ENCODE data around the gene C10orf67.

Gene C10orf67

GRCh38 chr10:23173214-23174073, 171.2 kb downstream of the C10orf67 start:
- no peak for TF ChIP-seq YY1 (IDR thresholded peaks at IDR 0.05; ENCODE audit: low read depth)

- TF ChIP-seq, protein P1, sequence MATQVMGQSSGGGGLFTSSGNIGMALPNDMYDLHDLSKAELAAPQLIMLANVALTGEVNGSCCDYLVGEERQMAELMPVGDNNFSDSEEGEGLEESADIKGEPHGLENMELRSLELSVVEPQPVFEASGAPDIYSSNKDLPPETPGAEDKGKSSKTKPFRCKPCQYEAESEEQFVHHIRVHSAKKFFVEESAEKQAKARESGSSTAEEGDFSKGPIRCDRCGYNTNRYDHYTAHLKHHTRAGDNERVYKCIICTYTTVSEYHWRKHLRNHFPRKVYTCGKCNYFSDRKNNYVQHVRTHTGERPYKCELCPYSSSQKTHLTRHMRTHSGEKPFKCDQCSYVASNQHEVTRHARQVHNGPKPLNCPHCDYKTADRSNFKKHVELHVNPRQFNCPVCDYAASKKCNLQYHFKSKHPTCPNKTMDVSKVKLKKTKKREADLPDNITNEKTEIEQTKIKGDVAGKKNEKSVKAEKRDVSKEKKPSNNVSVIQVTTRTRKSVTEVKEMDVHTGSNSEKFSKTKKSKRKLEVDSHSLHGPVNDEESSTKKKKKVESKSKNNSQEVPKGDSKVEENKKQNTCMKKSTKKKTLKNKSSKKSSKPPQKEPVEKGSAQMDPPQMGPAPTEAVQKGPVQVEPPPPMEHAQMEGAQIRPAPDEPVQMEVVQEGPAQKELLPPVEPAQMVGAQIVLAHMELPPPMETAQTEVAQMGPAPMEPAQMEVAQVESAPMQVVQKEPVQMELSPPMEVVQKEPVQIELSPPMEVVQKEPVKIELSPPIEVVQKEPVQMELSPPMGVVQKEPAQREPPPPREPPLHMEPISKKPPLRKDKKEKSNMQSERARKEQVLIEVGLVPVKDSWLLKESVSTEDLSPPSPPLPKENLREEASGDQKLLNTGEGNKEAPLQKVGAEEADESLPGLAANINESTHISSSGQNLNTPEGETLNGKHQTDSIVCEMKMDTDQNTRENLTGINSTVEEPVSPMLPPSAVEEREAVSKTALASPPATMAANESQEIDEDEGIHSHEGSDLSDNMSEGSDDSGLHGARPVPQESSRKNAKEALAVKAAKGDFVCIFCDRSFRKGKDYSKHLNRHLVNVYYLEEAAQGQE (IDR thresholded peaks at IDR 0.05; ENCODE audit: low read depth), result no peak
- TF ChIP-seq, protein P2, sequence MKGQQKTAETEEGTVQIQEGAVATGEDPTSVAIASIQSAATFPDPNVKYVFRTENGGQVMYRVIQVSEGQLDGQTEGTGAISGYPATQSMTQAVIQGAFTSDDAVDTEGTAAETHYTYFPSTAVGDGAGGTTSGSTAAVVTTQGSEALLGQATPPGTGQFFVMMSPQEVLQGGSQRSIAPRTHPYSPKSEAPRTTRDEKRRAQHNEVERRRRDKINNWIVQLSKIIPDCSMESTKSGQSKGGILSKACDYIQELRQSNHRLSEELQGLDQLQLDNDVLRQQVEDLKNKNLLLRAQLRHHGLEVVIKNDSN (IDR thresholded peaks at IDR 0.05), result no peak
- TF ChIP-seq EP300 (IDR thresholded peaks at IDR 0.05; ENCODE audit: borderline replicate concordance) (no peak), TCF12 (IDR thresholded peaks at IDR 0.05; ENCODE audit: low read depth) (no peak), ZBTB7A (IDR thresholded peaks at IDR 0.05; ENCODE audit: low read depth) (no peak), NFIC (IDR thresholded peaks at IDR 0.05) (no peak), TEAD4 (IDR thresholded peaks at IDR 0.05) (no peak), TAF1 (IDR thresholded peaks at IDR 0.05; ENCODE audit: low read depth) (no peak), CREB1 (IDR thresholded peaks at IDR 0.05; ENCODE audit: low read depth) (no peak), FOXM1 (IDR thresholded peaks at IDR 0.05; ENCODE audit: borderline replicate concordance, low read depth) (no peak), RAD21 (IDR thresholded peaks at IDR 0.05; ENCODE audit: low read depth) (no peak)
- TF ChIP-seq, protein P3, sequence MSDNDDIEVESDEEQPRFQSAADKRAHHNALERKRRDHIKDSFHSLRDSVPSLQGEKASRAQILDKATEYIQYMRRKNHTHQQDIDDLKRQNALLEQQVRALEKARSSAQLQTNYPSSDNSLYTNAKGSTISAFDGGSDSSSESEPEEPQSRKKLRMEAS (IDR thresholded peaks at IDR 0.05), result no peak
Observed at GRCh38 chr10:23172429-23173213, 172.0 kb downstream of the C10orf67 start.

GRCh38 chr10:23171232-23171876, 173.2 kb downstream of the C10orf67 start:
- TF ChIP-seq RAD21 (IDR thresholded peaks at IDR 0.05; ENCODE audit: low read depth), result no peak
- TF ChIP-seq, protein P3 (IDR thresholded peaks at IDR 0.05), result peak; percentile 78; the same call in 1 of the 2 replicates
- TF ChIP-seq, protein P1 (IDR thresholded peaks at IDR 0.05; ENCODE audit: low read depth), result peak; percentile 94

DNA sequence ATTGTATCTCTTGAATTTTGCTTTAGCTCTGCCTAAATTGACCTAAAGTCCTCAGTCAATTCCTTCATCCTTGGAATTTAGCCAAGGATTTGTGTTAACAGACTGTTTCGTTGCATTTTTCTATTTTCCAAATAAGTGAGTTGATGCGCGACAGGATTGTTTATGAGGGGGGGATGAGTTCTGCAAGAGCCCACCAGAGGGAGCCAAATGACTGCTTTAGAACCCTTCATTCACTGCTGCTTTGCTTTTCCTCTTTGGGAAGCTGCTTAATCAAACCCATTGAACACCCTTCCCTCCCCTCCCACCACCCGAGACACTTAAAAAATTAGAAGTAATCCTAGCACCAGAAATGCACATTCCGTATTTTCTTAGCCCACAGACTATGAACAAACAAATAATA, 186.2 kb downstream of the C10orf67 start:
- peak; percentile 86 for TF ChIP-seq RAD21 (IDR thresholded peaks at IDR 0.05; ENCODE audit: low read depth)
- TF ChIP-seq TAF1 (IDR thresholded peaks at IDR 0.05; ENCODE audit: low read depth), result no peak

DNA sequence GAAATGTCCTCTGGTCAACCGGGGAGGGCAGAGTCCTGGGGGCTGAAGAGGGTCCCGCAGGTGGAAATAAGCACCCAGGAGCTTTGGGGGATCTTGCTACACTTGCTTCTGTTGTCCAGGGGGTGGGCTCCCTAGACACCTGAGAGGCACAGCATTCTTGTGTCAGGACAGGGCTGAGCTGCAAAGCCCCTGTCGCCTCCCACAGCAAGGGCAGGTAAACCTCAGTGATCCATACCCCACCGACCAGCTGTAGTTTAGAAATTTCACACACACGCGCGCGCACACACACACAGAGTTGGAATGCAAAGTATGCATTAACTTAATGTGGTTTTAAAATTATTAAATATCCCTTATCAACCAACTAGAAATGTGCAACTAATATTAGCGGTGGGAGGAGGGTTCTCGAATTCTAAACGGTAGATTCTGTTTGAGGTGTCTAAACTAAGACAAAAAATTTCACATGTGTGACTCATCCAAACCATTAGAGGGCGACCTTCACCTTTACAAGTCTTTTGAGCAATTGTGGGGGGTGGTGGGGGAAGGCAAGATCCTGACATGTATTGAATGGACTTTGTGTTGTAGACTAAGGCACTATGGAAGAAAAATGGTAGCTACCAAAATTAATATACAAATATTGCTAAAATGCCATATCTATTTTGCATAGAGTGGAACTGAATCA, 186.8 kb downstream of the C10orf67 start:
- peak; percentile 41 for TF ChIP-seq RAD21 (IDR thresholded peaks at IDR 0.05; ENCODE audit: low read depth)
- no peak for TF ChIP-seq YY1 (IDR thresholded peaks at IDR 0.05; ENCODE audit: low read depth)
- TF ChIP-seq EGR1 (IDR thresholded peaks at IDR 0.05), result no peak
- TF ChIP-seq ZBTB7A (IDR thresholded peaks at IDR 0.05; ENCODE audit: low read depth), result no peak
- TF ChIP-seq CREB1 (IDR thresholded peaks at IDR 0.05; ENCODE audit: low read depth), result no peak

DNA sequence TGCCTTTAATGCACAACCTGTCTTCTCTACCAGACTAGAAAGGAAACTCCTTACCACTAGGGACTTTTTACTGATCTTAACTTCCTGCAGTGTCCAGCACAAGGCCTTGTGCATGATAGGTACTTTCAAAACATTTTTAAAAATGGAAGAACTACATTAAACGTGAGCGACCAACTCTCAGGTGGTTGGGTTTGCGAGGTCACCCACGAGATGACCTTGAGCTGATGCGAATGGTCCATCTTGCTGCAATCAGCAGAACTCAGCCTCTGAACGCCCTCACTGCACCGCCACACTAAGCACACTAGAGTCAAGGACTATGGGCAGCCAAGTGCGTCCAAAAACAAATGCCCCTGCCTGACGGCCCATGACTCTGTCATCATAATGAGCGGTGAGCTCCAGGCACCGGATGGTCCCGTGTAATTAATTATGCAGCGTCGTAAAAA, 187.3 kb downstream of the C10orf67 start:
- TF ChIP-seq TCF12 (IDR thresholded peaks at IDR 0.05; ENCODE audit: low read depth) (no peak), TAF1 (IDR thresholded peaks at IDR 0.05; ENCODE audit: low read depth) (no peak), NFIC (IDR thresholded peaks at IDR 0.05) (no peak), FOXM1 (IDR thresholded peaks at IDR 0.05; ENCODE audit: borderline replicate concordance, low read depth) (no peak), TEAD4 (IDR thresholded peaks at IDR 0.05) (no peak), EGR1 (IDR thresholded peaks at IDR 0.05) (no peak), ZBTB7A (IDR thresholded peaks at IDR 0.05; ENCODE audit: low read depth) (no peak), YY1 (IDR thresholded peaks at IDR 0.05; ENCODE audit: low read depth) (no peak), EP300 (IDR thresholded peaks at IDR 0.05; ENCODE audit: borderline replicate concordance) (no peak), RAD21 (IDR thresholded peaks at IDR 0.05; ENCODE audit: low read depth) (no peak), CREB1 (IDR thresholded peaks at IDR 0.05; ENCODE audit: low read depth) (no peak), CEBPB (IDR thresholded peaks at IDR 0.05) (no peak)
- TF ChIP-seq, protein P3 (IDR thresholded peaks at IDR 0.05), result no peak
- TF ChIP-seq, protein P1 (IDR thresholded peaks at IDR 0.05; ENCODE audit: low read depth), result no peak
- TF ChIP-seq, protein P2 (IDR thresholded peaks at IDR 0.05), result no peak

Measured in Ishikawa (cell line).